T-helper 17 cell (primary cell): Measurements from ENCODE around the gene USF1. TPM values are rescaled to one million over a fixed set of nuclear protein-coding genes. Genes with fewer than 3 reads are reported as not detected.
A peak's percentile ranks its signal among the peaks of the same experiment; 100 is the strongest.

Source experiments
- ATAC-seq: fragments of 150-1000 bp; cut with Tn5 transposase; 2 replicates; pipeline ENCODE4 v1.10.0; 2021; ENCODE audit warnings: mild to moderate bottlenecking, moderate library complexity
- DNase-seq, 3 donors: peaks; one replicate each; pipeline versions ENCODE4 v3.0.0 to v3.0.0-alpha.2; 2020 to 2021
- H3K9me3 ChIP-seq: one replicate; pipeline ENCODE4 v1.7.0; 2013; ENCODE audit warnings: low read length, mild to moderate bottlenecking; ENCODE audit not compliant: control insufficient read depth, poor library complexity, severe bottlenecking
- H3K27ac Mint-ChIP-seq: one replicate; pipeline ENCODE4 v1.8.0; 2022; ENCODE audit warnings: mild to moderate bottlenecking, moderate library complexity, mixed read lengths
- H3K27me3 Mint-ChIP-seq: one replicate; pipeline ENCODE4 v1.8.0; 2022; ENCODE audit warnings: mixed read lengths
- H3K36me3 Mint-ChIP-seq: one replicate; pipeline ENCODE4 v1.8.0; 2022; ENCODE audit warnings: low read depth, mixed read lengths
- H3K4me1 Mint-ChIP-seq: one replicate; pipeline ENCODE4 v1.8.0; 2022; ENCODE audit warnings: mild to moderate bottlenecking, mixed read lengths
- H3K4me3 Mint-ChIP-seq: one replicate; pipeline ENCODE4 v1.8.0; 2022; ENCODE audit warnings: mild to moderate bottlenecking, moderate library complexity, mixed read lengths
- total RNA-seq, 4 donors: library from RNA in 2 of 4; stranded (reverse) in 2 of 4; gene quantifications; one replicate each; pipeline ENCODE4 v1.2.3 and lab custom pipeline; 2022 to 2026

The USF1 gene, protein sequence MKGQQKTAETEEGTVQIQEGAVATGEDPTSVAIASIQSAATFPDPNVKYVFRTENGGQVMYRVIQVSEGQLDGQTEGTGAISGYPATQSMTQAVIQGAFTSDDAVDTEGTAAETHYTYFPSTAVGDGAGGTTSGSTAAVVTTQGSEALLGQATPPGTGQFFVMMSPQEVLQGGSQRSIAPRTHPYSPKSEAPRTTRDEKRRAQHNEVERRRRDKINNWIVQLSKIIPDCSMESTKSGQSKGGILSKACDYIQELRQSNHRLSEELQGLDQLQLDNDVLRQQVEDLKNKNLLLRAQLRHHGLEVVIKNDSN
- total RNA-seq (10 to 100 TPM; 80.6 to 85.4 TPM), total RNA-seq (lab: John Stamatoyannopoulos, UW) (64.9 to 116 reads per million in 2 donors)

DNA sequence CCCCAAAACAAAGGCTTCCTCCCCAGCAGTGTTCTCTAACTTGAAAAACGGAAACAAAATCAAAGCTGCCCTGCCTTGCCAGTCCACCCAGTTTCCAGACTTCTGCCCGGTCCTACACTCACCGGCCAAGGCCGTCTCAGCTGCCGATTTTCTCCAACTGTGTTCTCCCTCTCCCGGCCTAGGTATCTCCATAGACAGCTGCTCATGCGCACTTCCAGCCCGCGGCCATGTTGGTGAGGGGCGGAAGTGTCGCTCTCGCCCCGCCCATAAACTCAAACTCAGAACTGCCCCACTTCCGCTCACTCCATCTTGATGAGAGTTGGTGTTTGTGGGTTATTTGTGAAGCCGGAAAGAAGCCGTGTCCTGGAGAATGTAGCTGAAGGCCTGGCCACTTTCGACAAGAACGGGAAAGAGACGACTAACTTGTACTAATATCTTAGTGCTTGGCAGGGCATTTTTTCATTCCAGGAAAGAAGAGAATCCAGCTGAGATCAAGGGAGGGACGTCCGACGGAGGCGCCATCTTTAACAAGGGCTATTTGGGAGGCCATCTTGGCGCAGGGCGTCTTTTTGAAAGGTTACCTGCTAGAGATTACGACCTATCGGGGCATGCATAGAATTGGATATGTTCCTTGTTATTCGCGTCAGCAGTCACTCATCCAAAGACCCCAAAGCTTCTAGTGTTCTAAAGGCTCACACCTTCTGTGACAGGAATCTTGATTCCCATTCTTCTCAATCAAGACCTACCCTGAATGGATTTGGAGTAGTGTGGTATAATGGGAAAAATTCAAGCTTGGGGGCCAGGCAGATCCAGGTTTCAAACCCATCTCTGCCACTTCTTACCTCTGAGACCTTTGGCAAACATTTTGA, at the start of gene USF1:
USF1 (minus strand) TSS at position 242 of the 869 bp plus-strand sequence. CDS start 2,702 bp downstream, outside the sequence.
- H3K27me3 Mint-ChIP-seq = no peaks in the 10 kb centered on the region
- peak within 1 kb of the TSS; percentile 99 for H3K4me3 Mint-ChIP-seq
- DNase-seq = peak; percentile 79 to 89 (median 87)
- no peaks in the 10 kb centered on the region for H3K9me3 ChIP-seq
- peaks cover 38% of the 10 kb centered on the region for H3K4me1 Mint-ChIP-seq
- peak within 1 kb of the TSS; percentile 98 for H3K27ac Mint-ChIP-seq
- peaks cover 9% of the 10 kb centered on the region for H3K36me3 Mint-ChIP-seq
- ATAC-seq = peak; percentile 85

DNA sequence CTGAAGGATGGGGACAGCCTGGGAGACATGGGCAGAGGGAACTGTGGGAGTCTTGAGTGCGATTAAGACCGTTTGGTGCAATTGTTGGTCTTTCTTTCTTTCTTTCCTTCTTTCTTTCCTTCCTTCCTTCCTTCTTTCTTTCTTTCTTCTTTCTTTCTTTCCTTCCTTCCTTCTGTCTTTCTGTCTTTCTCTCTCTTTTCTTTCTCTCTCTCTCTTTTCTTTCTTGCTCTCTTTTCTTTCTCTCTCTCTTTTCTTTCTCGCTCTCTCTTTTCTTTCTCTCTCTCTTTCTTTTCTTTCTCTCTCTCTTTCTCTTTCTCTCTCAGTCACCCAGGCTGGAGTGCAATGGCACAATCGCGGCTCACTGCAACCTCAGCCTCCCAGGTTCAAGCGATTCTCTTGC, 49.5 kb upstream of the USF1 start:
- Mint-ChIP-seq H3K27ac (peak overlapping the region; percentile 59), H3K27me3 (no peaks in the 10 kb centered on the region), H3K4me1 (peaks cover 24% of the 10 kb centered on the region), H3K4me3 (peak overlapping the region; percentile 19), H3K36me3 (no peaks in the 10 kb centered on the region)
- ATAC-seq (no peak), DNase-seq (no peak)
- no peaks in the 10 kb centered on the region for H3K9me3 ChIP-seq

DNA sequence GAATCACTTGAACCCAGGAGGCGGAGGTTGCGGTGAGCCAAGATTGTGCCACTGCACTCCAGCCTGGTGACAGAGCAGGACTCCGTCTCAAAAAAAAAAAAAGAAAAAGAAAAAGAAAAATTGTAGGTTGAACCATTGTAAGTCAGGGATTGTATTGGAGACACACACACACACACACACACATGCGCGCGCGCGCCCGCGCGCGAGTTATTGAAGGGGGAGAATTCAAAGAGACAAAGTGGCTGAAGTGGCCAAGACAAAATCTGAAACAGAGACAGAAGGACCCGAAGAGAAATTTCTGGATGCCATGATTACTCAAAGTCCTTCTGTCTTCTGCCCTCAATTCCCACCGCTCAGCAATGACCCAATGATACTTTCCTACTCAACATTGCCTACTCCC, 48.7 kb upstream of the USF1 start:
- no peaks in the 10 kb centered on the region for H3K9me3 ChIP-seq
- no peak overlapping the region for H3K4me3 Mint-ChIP-seq
- H3K36me3 Mint-ChIP-seq = no peaks in the 10 kb centered on the region
- H3K4me1 Mint-ChIP-seq = peaks cover 24% of the 10 kb centered on the region
- no peak for DNase-seq
- ATAC-seq = no peak
- H3K27ac Mint-ChIP-seq = no peak overlapping the region
- no peaks in the 10 kb centered on the region for H3K27me3 Mint-ChIP-seq

DNA sequence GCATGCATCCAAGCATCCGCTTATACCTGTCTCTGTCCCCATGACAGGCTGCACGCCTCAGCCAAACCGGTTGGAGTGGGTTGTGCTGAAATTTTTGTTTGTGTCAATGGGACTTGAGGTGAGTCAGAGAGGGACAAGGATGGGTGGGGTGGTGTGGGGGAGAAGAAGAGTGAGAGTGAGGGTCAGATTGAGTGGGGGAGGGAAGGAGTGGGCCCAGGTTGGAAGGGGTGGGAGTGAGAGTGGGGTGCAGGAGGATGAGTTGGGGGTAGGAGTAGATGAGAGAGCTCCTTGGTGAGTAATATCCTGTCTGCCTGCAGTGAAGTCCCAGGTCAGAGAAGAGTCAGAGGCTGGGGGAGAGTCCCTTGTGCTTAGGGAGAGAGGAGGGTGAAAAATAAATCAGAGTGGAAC, 46.8 kb upstream of the USF1 start:
- Mint-ChIP-seq H3K27me3 (no peaks in the 10 kb centered on the region), H3K4me1 (peaks cover 15% of the 10 kb centered on the region), H3K36me3 (no peaks in the 10 kb centered on the region), H3K27ac (no peak overlapping the region), H3K4me3 (no peak overlapping the region)
- no peaks in the 10 kb centered on the region for H3K9me3 ChIP-seq
- peak; percentile 41 for ATAC-seq
- DNase-seq = no peak

- Mint-ChIP-seq H3K27me3 (no peaks in the 10 kb centered on the region), H3K4me1 (peaks cover 10% of the 10 kb centered on the region), H3K4me3 (no peak overlapping the region), H3K27ac (no peak overlapping the region), H3K36me3 (no peaks in the 10 kb centered on the region)
- DNase-seq (no peak), ATAC-seq (no peak)
- H3K9me3 ChIP-seq = no peaks in the 10 kb centered on the region
Measured at GRCh38 chr1:161091796-161092507, 46.2 kb upstream of the USF1 start.

DNA sequence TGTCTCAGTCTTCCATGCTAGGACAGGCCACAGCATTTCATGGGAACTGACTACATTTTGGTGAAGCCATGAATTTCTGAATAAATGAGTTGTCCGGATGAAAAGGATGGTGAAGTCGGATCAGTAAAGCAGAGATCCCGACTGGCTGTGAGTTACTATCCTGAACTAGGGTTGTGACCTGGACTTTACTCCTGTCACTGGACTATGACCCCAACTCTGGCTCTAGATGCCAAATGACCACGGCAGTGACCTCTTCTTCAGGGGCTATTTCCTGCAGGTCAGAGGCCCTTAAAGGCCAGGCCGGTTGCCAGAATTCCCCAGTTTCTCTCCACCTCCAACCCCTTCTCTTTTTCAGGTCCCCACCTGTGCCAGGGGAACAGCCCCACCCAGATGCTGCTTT, 45.3 kb upstream of the USF1 start:
- H3K27ac Mint-ChIP-seq = no peak overlapping the region
- peaks cover 6% of the 10 kb centered on the region for H3K4me1 Mint-ChIP-seq
- H3K9me3 ChIP-seq = no peaks in the 10 kb centered on the region
- H3K4me3 Mint-ChIP-seq = no peak overlapping the region
- ATAC-seq = no peak
- peaks cover under 1% of the 10 kb centered on the region for H3K36me3 Mint-ChIP-seq
- no peak for DNase-seq
- H3K27me3 Mint-ChIP-seq = no peaks in the 10 kb centered on the region

GRCh38 chr1:161090617-161091016, 44.8 kb upstream of the USF1 start:
- no peak overlapping the region for H3K27ac Mint-ChIP-seq
- H3K4me3 Mint-ChIP-seq = no peak overlapping the region
- DNase-seq (no peak), ATAC-seq (no peak)
- H3K36me3 Mint-ChIP-seq = peaks cover 3% of the 10 kb centered on the region
- H3K9me3 ChIP-seq = no peaks in the 10 kb centered on the region
- peaks cover 9% of the 10 kb centered on the region for H3K4me1 Mint-ChIP-seq
- H3K27me3 Mint-ChIP-seq = no peaks in the 10 kb centered on the region

- ATAC-seq = no peak
- H3K4me3 Mint-ChIP-seq = no peak overlapping the region
- H3K9me3 ChIP-seq = no peaks in the 10 kb centered on the region
- H3K4me1 Mint-ChIP-seq = peaks cover 9% of the 10 kb centered on the region
- no peak for DNase-seq
- H3K36me3 Mint-ChIP-seq = peaks cover 3% of the 10 kb centered on the region
- H3K27me3 Mint-ChIP-seq = no peaks in the 10 kb centered on the region
- no peak overlapping the region for H3K27ac Mint-ChIP-seq
Measured at GRCh38 chr1:161089938-161090337, 44.2 kb upstream of the USF1 start.

GRCh38 chr1:161089251-161089924, 43.6 kb upstream of the USF1 start, which contains the start of gene NECTIN4:
NECTIN4 (minus strand) TSS chr1:161089558; CDS start chr1:161089296, 262 bp downstream.
- Mint-ChIP-seq H3K27me3 (no peaks in the 10 kb centered on the region), H3K27ac (peak within 1 kb of the TSS; percentile 39), H3K36me3 (peaks cover 3% of the 10 kb centered on the region), H3K4me1 (peaks cover 9% of the 10 kb centered on the region), H3K4me3 (no peak within 1 kb of the TSS)
- no peak for DNase-seq
- ATAC-seq = no peak
- H3K9me3 ChIP-seq = no peaks in the 10 kb centered on the region

- Mint-ChIP-seq H3K4me3 (no peak overlapping the region), H3K4me1 (peaks cover 11% of the 10 kb centered on the region), H3K36me3 (peaks cover 3% of the 10 kb centered on the region), H3K27ac (peak overlapping the region; percentile 39), H3K27me3 (no peaks in the 10 kb centered on the region)
- H3K9me3 ChIP-seq = no peaks in the 10 kb centered on the region
- ATAC-seq = no peak
- DNase-seq = no peak
Measured at GRCh38 chr1:161088587-161089110, 42.9 kb upstream of the USF1 start.

DNA sequence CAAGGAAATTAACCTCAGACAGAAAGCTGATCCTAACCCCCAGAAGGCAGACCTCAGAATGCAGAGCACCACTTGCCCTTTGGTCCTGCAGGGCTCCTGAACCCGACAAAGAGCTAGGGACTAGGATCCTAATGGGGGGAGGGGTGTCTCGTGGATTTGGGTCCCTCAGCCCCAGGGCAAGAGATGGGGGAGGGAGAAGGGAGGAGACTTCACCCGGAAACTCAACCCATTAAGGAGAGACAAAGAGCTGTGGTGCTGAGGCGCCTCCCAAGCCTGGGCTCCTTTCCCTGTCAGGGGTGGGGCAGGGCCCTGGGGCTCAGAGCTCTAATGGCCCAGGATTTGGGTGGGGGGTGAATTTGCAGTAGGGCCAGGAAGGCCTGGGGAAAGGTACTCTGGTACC, 40.7 kb upstream of the USF1 start:
- DNase-seq (no peak), ATAC-seq (no peak)
- peaks cover 14% of the 10 kb centered on the region for H3K4me1 Mint-ChIP-seq
- H3K27me3 Mint-ChIP-seq = no peaks in the 10 kb centered on the region
- no peak overlapping the region for H3K4me3 Mint-ChIP-seq
- H3K27ac Mint-ChIP-seq = peak overlapping the region; percentile 69
- peaks cover 3% of the 10 kb centered on the region for H3K36me3 Mint-ChIP-seq
- no peaks in the 10 kb centered on the region for H3K9me3 ChIP-seq

GRCh38 chr1:161085165-161085564, 39.4 kb upstream of the USF1 start:
- H3K36me3 Mint-ChIP-seq = peaks cover 3% of the 10 kb centered on the region
- ATAC-seq (no peak), DNase-seq (no peak)
- peaks cover 16% of the 10 kb centered on the region for H3K4me1 Mint-ChIP-seq
- no peak overlapping the region for H3K27ac Mint-ChIP-seq
- H3K4me3 Mint-ChIP-seq = no peak overlapping the region
- H3K27me3 Mint-ChIP-seq = no peaks in the 10 kb centered on the region
- H3K9me3 ChIP-seq = no peaks in the 10 kb centered on the region
